Caco-2 (cell line): ENCODE results near the gene TNFSF10. TPM values are rescaled to one million over a fixed set of nuclear protein-coding genes. Genes with fewer than 3 reads are reported as not detected.

Experiments used
- BruUV-seq: library from RNA; stranded (reverse); fragments of 400-500 nt; replicated peaks from 2 replicates; lab custom pipeline; 2021; lab: Mats Ljungman, UMichigan
- CTCF ChIA-PET: fragments of 300-600 bp; sonication (Branson Sonifier 250); formaldehyde crosslinking; loops from one replicate; lab custom pipeline; 2022; ENCODE audit warnings: antibody characterized with exemption; lab: Charles Lee
- POLR2A ChIA-PET: fragments of 300-600 bp; sonication (Branson Sonifier 250); formaldehyde crosslinking; loops from one replicate; lab custom pipeline; 2022; ENCODE audit warnings: antibody characterized with exemption; lab: Charles Lee
- DNase-seq, 2 experiments: peaks; one replicate each; pipeline versions ENCODE4 v3.0.0 to v3.0.0-alpha.2; 2020 to 2022
- H3K27me3 ChIP-seq: replicated peaks from 2 replicates; pipeline ENCODE4 v1.6.0; 2011; ENCODE audit warnings: low read length; ENCODE audit not compliant: control insufficient read depth, insufficient read depth
- H3K36me3 ChIP-seq: 2 replicates; pipeline ENCODE4 v1.5.1; 2011; ENCODE audit warnings: low read length; ENCODE audit not compliant: control insufficient read depth, insufficient read depth
- H3K4me1 ChIP-seq: fragments of 250-450 bp; sonication (Bioruptor Pico); 2 replicates; pipeline ENCODE4 v1.5.1; 2020; ENCODE audit warnings: mild to moderate bottlenecking
- H3K4me3 ChIP-seq: 2 replicates; pipeline ENCODE4 v1.5.1; 2011; ENCODE audit warnings: low read depth, mild to moderate bottlenecking, control low read depth, low read length
- H3K9me3 ChIP-seq: fragments of 250-450 bp; sonication (Bioruptor Pico); 2 replicates; pipeline ENCODE4 v1.5.1; 2020; ENCODE audit warnings: mild to moderate bottlenecking, moderate library complexity
- H3K27ac Mint-ChIP-seq: one replicate; pipeline ENCODE4 v1.8.0; 2022; ENCODE audit warnings: mixed read lengths; ENCODE audit not compliant: unreplicated experiment
- H3K27me3 Mint-ChIP-seq: one replicate; pipeline ENCODE4 v1.8.0; 2022; ENCODE audit warnings: mixed read lengths; ENCODE audit not compliant: insufficient read depth, unreplicated experiment
- H3K36me3 Mint-ChIP-seq: one replicate; pipeline ENCODE4 v1.8.0; 2022; ENCODE audit warnings: mild to moderate bottlenecking, mixed read lengths; ENCODE audit not compliant: insufficient read depth, unreplicated experiment
- H3K4me1 Mint-ChIP-seq: one replicate; pipeline ENCODE4 v1.8.0; 2022; ENCODE audit warnings: low read depth, mixed read lengths; ENCODE audit not compliant: unreplicated experiment
- H3K4me3 Mint-ChIP-seq: one replicate; pipeline ENCODE4 v1.8.0; 2022; ENCODE audit warnings: mild to moderate bottlenecking, moderate library complexity, mixed read lengths; ENCODE audit not compliant: unreplicated experiment
- H3K9me3 Mint-ChIP-seq: one replicate; pipeline ENCODE4 v1.8.0; 2022; ENCODE audit warnings: mixed read lengths; ENCODE audit not compliant: unreplicated experiment
- CTCF ChIP-seq, 2 experiments: fragments of 200-600 bp in 1 of 2; IDR thresholded peaks; 1 replicate in 1 of 2; 2 replicates in 1 of 2; pipeline versions ENCODE4 v1.5.1 to v1.8.0; 2011 to 2022; ENCODE audit warnings: antibody characterized with exemption in 1 of 2, control low read depth in 1 of 2, inconsistent platforms in 1 of 2, low read depth in 1 of 2, low read length in 1 of 2, mild to moderate bottlenecking in 1 of 2, moderate library complexity in 1 of 2; ENCODE audit not compliant: insufficient read depth in 1 of 2, severe bottlenecking in 1 of 2, unreplicated experiment in 1 of 2
- intact Hi-C: fragments of 100-400 bp; cut with micrococcal nuclease; formaldehyde crosslinking; loops from one replicate; pipeline ENCODE4 v1.10.0; 2022; ENCODE audit not compliant: unreplicated experiment
- total RNA-seq: library from RNA; stranded (reverse); gene quantifications from 2 replicates; pipeline ENCODE4 v1.2.3, GENCODE V29; 2022

Gene TNFSF10
- total RNA-seq, 1 experiment from 2014 or later, result not detected

GRCh38 chr3:172553526-172554252 is 30.5 kb upstream of the TNFSF10 start:
- Histone ChIP-seq H3K36me3 (no peaks in the 10 kb centered on the region), H3K27me3 (no peaks in the 10 kb centered on the region), H3K4me3 (no peak overlapping the region), H3K9me3 (no peaks in the 10 kb centered on the region), H3K4me1 (peaks cover 6% of the 10 kb centered on the region; the same call in 1 of the 2 replicates)
- CTCF ChIA-PET, result no interaction called here
- Mint-ChIP-seq H3K9me3 (no peaks in the 10 kb centered on the region), H3K4me1 (peaks cover 14% of the 10 kb centered on the region), H3K27me3 (peaks cover 3% of the 10 kb centered on the region), H3K4me3 (no peak overlapping the region), H3K36me3 (no peaks in the 10 kb centered on the region), H3K27ac (no peak overlapping the region)
- no peak for DNase-seq
- BruUV-seq, result no TSS peak
- TF ChIP-seq CTCF (IDR thresholded peaks at IDR 0.05; ENCODE audit: insufficient read depth in 1 of 2, low read depth in 1 of 2, low read length in 1 of 2, severe bottlenecking in 1 of 2, unreplicated experiment in 1 of 2), result no peak
- intact Hi-C loops, result no loop called here
- POLR2A ChIA-PET, result no interaction called here

- Mint-ChIP-seq H3K4me3 (no peak overlapping the region), H3K27me3 (peaks cover 3% of the 10 kb centered on the region), H3K9me3 (no peaks in the 10 kb centered on the region), H3K4me1 (peaks cover 22% of the 10 kb centered on the region), H3K36me3 (no peaks in the 10 kb centered on the region), H3K27ac (no peak overlapping the region)
- POLR2A ChIA-PET, result no interaction called here
- Histone ChIP-seq H3K36me3 (no peaks in the 10 kb centered on the region), H3K9me3 (no peaks in the 10 kb centered on the region), H3K27me3 (no peaks in the 10 kb centered on the region), H3K4me3 (no peak overlapping the region), H3K4me1 (peaks cover 10% of the 10 kb centered on the region; the same call in 1 of the 2 replicates)
- no TSS peak for BruUV-seq
- CTCF ChIA-PET, result no interaction called here
- intact Hi-C loops, result no loop called here
- no peak for TF ChIP-seq CTCF (IDR thresholded peaks at IDR 0.05; ENCODE audit: insufficient read depth in 1 of 2, low read depth in 1 of 2, low read length in 1 of 2, severe bottlenecking in 1 of 2, unreplicated experiment in 1 of 2)
- DNase-seq, result no peak
These were observed 29.4 kb upstream of the TNFSF10 start for GRCh38 chr3:172552607-172553006.

- Mint-ChIP-seq H3K27me3 (peaks cover 3% of the 10 kb centered on the region), H3K4me3 (no peak overlapping the region), H3K27ac (no peak overlapping the region), H3K36me3 (no peaks in the 10 kb centered on the region), H3K9me3 (no peaks in the 10 kb centered on the region), H3K4me1 (peaks cover 22% of the 10 kb centered on the region)
- TF ChIP-seq CTCF (IDR thresholded peaks at IDR 0.05; ENCODE audit: insufficient read depth in 1 of 2, low read depth in 1 of 2, low read length in 1 of 2, severe bottlenecking in 1 of 2, unreplicated experiment in 1 of 2), result no peak
- Histone ChIP-seq H3K36me3 (no peaks in the 10 kb centered on the region), H3K9me3 (no peaks in the 10 kb centered on the region), H3K27me3 (no peaks in the 10 kb centered on the region), H3K4me1 (peaks cover 10% of the 10 kb centered on the region; the same call in 1 of the 2 replicates), H3K4me3 (no peak overlapping the region)
- BruUV-seq, result no TSS peak
- DNase-seq, result no peak
- ChIA-PET POLR2A (no interaction called here), CTCF (no interaction called here)
- intact Hi-C loops, result no loop called here
These were observed 28.6 kb upstream of the TNFSF10 start for GRCh38 chr3:172551874-172552273.
